H54 (cell line): ENCODE measurements around the gene BAG1.

ENCODE experiments used
- DNase-seq: peaks from one replicate; pipeline ENCODE4 v3.0.0; 2011; ENCODE audit warnings: low spot score, mixed read lengths; ENCODE audit not compliant: insufficient read length
- FAIRE-seq: peaks from 3 replicates; lab custom pipeline; 2011; peaks lifted over from hg19 to GRCh38; lab: Jason Lieb, UNC
- POLR2A ChIP-seq: IDR thresholded peaks from 2 replicates; pipeline ENCODE4 v1.6.1; 2011; ENCODE audit warnings: low read depth, mild to moderate bottlenecking, low read length

Gene BAG1

DNA sequence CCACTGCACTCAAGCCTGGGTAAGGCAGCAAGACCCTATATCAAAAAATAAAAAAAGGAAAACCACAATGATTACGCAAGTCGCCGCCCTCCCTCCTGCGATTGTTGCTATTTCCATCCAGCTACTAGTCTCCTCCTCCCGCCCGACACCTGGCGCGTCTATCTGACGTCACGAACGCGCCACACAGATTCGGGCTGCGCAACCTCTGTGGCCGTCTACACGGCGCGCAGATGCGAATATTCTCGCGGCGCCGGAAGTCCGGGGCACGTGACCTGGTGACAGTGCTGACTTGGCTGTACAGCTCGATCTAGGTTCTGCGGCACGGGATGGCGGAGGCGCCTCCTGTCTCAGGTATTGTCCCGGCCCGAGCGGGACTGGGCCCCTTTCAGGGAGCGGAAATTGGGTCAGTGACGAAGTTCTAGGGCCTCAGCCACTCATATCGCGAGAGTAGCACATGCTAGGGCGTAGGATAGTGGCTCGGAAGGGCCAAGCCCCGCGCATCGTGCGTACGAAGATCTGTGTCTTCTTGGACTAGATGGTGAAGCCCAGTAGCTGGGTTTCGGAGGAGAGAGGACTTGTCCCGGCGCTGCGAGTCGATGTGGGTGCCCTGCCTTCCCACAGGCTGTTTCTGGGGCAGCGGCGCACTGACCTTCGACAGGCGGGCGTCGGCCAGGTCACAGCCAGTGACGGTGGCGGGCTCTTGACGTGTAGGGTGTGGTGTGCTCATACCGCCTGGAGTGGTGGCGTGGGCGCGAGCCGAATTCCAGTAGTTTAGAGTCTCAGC, 25.9 kb upstream of the BAG1 start, which contains the start of gene NFX1:
NFX1 (plus strand) TSS at position 270 of the 784 bp plus-strand sequence; CDS start at position 327, 57 bp downstream.
- peak; percentile 81 for TF ChIP-seq POLR2A
- peak; percentile 67 for FAIRE-seq
- peak; percentile 66 for DNase-seq

DNA sequence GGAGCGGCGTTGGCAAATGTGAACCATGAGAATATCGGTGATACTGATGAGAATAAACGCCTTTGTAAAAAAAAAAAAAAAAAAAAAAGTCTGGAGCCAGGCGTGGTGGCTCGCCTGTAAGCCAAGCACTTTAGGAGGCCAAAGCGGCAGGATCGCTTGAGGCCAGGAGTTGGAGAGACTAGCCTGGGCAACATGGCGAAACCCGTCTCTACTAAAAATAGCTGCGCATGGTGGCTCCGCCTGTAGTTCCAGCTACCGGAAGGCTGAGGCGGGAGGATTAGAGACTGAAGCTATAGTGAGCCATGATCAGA, 25.4 kb upstream of the BAG1 start:
- FAIRE-seq = no peak
- DNase-seq = no peak

DNA sequence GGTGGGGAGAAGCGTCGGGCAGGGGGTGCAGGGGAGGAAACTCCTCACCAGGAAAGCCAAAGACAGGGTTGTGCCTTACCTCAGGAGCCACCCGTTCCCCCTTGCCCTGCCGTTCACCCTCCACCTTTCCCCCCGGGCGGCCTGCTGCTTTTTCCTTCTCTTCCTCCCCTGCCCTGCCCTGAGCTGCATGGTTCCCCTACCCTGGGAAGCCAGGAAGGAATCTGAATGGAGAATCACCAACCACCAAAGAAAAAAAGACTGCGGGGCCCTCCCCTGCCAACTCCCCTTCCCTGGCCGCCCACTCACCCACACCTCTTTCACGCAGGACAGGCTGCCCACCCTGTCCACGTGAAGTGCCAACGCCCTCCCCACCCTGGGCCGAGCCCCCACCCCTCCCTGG, 25.0 kb upstream of the BAG1 start:
- FAIRE-seq (no peak), DNase-seq (no peak)
- no peak for TF ChIP-seq POLR2A

More for the DNA sequence above, 25.4 kb upstream of the BAG1 start:
- no peak for TF ChIP-seq POLR2A

DNA sequence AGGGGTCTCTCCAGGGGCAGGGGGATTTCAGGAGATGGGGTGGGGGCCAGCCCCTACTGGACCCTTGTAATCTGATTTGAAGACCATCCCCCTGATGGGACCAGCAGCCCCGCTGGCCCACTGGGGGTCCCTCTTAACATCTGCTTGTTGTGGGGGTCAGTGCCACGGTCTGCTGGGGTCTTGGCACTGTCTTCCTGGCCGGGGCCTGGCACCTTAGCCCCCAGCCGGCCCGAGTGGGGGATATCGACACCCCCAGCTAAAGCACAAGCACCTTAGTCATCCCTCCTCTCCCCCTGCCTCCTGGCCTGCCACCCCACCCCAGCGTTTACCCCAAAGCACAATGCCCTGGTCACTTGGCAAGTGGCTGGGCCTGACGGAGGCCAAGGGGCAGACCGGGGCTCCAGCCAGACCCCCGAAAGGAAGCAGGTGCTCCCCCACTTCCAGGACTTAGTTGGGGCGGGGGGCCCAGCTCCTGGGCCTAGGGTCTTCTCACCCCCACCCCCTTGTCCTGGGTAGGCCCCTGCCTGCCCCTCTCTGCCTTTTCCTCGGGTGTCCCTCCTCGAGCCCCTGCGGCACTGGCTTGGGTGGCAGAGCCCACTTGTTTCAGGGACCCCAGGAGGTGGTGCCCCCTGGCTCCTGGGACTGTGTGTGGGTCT, 24.4 kb upstream of the BAG1 start:
- no peak for FAIRE-seq
- TF ChIP-seq POLR2A = no peak
- DNase-seq = no peak

DNA sequence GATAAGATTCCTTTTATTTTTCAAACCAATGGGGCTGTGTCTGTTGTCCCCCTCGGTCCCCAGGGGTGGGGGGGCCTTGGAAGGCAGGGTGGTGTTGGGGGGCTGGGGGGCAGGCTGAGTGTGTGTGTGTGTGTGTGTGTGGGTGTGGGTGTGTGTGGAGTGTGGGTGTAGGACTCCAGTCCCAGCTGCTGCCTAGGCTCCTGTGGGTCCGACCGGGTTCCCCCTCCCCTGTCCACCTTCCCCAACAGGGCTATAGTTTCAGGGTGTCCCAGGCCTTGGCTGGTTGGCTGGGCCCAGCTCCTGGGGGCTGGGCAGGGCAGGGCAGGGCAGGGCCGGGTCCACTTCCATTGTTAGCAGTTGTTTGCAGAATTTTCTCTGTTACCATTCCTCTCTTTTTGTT, 23.7 kb upstream of the BAG1 start:
- TF ChIP-seq POLR2A = no peak
- DNase-seq (no peak), FAIRE-seq (no peak)

DNA sequence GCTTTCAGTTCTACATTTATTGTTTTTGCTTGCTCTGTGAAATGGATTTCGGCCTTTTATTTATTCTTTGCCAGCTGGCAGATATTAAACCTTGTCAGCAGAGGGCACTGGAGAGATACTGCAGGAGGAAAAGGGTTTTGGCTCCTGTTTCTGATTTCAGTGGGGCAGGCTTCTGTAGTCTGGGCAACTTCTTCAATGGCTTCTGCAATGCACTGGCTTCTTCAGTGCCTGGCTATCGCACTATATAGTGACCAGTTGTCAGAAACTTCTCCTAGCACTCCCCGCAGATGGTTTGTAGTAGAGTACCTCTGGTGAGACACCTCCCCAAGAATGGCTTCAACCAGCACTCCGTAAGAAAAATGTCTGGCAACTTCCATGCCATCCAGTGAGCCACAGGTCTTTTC, 22.6 kb upstream of the BAG1 start:
- FAIRE-seq = no peak
- DNase-seq = peak; percentile 37
- no peak for TF ChIP-seq POLR2A

DNA sequence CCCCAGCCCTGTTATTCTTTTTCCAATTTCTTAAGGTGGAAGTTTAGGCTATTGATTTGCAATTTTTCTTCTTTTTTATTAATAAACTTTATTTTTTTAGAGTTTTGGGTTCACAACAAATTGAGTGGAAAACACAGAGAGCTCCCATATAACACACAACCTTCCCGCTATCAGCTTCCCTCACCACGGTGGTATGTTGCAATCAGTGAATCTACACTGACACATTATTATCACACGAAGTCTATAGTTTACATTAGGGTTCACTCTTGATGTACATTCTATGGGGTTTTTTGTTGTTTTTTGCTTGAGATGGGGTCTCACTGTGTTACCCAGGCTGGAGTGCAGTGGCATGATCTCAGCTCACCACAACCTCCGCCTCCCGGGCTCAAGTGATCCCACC, 21.0 kb upstream of the BAG1 start:
- DNase-seq = no peak
- TF ChIP-seq POLR2A = no peak

DNA sequence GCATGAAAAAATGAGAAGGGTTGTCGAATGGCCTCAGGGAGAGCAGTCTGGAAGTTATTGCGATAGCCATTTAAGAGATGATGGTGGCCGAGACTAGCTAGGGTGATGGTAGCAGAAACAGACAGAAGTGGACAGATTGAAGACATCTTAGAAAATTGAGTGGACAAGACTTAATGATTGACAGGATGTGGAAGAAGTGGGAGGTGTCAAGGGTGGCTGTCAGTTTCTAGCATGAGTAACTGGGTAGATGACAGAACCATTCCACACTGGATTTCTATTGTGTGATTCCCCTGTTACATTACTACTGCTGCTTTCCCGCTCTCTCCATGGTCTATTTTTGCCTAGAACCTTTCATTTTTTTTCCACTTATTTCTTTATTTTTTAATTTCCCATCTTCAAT, 13.0 kb upstream of the BAG1 start:
- no peak for TF ChIP-seq POLR2A
- FAIRE-seq = no peak
- no peak for DNase-seq

More for the DNA sequence above, 21.0 kb upstream of the BAG1 start:
- no peak for FAIRE-seq

DNA sequence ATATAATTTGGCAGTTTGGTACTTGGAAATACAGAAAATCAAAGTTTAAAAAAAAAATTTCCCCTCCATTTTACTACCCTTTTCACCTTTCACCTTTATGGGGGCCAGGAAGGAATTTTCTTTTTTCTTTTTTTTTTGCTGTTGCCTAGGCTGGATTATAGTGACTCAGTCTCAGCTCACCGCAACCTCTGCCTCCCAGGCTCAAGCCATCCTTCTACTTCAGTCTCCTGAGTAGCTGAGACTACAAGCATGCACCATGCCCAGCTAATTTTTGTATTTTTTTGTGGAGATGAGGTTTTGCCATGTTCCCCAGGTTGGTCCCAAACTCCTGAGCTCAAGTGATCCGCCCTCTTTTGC, 9.4 kb upstream of the BAG1 start:
- TF ChIP-seq POLR2A = no peak
- no peak for FAIRE-seq
- DNase-seq = no peak

DNA sequence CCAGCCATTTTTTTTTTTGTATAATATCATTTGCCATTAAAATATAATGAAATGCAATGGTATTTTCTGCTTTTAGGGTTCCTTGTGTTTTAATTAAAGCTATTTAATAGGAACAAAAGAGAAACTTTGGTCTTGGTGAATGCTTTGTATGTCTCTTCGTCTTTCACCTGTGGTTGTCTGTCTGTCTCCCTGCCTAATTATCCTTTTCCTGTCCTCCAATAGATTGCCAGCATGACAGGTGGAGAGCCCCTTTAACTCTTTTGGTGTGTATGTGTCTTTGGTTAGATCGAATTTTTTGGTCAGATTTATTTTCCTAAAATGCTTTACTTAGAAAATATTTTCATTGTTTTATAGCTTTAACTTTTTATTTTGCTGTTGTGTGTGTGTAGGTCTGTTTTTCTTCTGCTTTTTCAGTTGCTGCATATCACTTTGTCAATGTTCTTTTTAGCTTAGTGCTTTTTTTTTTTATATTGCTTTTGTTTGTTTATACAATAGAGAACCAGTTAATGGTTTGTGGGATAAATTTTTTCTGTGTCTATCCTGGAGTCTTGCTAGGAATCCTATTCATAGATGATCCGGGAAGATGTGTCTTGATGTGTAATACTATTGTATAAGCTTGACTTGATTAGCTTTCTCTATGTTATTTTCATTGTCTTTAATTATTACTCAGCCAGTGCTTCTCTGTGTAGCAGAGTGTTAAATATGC, 8.9 kb upstream of the BAG1 start:
- TF ChIP-seq POLR2A = no peak
- DNase-seq (no peak), FAIRE-seq (no peak)

DNA sequence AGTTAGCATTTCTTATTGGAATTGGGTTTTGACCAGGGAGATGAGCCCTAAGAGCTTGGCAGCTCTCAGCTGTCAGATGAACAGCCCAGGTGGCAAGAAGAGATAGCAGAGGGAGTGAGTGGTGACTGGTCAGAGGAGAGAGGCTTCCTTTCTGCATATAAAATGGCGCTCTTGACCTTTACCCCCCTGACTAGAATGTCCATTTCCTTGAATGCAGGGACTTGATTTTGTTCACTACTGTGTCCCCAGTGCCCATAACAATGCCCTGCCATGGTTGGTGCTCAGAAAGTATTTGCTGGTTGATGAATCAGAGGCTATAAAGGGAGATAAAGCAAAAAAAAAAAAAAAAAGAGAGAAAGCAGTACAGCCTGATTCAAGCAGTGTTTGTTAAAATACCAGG, 7.6 kb upstream of the BAG1 start:
- no peak for DNase-seq
- no peak for FAIRE-seq
- no peak for TF ChIP-seq POLR2A

DNA sequence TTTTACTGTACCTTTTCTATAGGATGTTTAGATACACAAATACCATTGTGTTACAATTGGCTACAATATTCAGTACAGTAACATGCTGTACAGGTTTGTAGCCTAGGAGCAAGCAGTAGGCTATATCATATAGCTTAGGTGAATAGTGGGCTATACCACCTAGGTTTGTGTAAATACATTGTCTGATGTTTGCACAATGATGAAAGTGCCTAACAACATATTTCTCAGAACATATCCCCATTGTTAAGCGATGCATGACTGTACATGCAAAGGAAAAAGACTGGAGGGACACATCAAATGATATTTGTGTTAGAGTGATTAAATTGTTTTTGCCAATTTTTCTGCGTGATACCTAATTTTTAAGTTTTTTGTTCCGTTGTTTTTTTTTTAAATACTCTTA, 5.6 kb upstream of the BAG1 start:
- no peak for TF ChIP-seq POLR2A
- FAIRE-seq (no peak), DNase-seq (no peak)

DNA sequence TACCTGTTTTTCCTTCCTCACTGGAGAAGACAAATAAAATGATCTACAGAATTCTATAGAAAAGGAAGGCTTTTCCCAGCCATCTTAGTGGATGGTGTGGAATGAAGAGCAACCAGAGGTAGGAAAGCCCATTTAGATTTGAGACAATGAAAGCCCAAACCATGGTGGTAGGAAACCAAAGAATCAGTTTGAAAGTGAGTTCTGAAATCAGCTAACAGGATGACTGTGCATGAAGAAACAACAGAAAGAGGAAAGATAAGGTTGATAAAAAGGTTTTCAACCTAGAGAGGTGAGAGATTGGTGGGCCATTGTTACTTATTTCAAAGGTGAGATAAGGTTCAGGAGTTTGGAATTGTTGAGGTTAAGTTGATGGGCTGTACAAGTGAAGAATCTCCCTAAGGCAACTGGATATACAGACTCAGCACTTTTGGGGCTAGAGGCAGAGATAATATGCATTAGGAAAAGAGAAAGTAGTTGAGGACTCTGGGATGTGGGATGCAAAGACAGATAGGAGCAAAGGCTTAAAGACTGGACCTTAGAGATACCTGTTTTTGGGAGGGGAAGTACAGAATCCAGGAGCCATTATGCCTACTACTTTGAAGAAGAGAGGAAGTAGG, 2.8 kb upstream of the BAG1 start:
- no peak for DNase-seq
- FAIRE-seq = no peak
- no peak for TF ChIP-seq POLR2A

DNA sequence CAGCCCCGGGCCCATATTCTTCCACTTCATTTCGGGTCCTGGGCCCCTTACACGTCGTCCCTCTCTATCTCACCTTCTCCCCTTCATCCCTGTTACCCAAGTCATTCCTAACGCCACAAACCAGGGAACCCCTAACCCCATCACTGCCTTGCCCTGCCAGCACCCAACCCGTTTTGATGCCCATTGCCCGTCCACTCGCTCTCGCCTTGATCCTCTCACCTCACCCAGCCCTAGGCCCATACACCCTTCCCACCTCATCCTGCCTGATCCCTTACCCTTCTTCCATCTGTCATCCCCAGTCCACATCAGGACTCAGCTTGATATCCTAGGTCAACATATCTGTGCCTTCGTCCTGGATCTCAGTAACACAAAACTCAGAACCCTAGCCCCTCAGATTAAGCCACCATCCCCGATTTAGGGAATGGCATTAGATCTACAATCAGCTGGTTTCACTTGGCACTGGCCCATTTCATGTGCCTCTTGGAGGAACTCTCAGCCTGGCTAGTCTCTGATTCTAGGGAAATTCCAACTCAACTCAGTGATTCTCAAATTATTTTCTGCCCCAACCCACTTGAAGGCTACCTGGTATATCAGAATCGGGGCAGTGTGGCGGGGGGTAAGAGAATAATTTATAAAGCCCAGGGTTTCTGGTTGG, 830 bp upstream of the BAG1 start:
- no peak for TF ChIP-seq POLR2A
- DNase-seq (no peak), FAIRE-seq (no peak)
